HG03457 (cell line): Measurements from ENCODE around the gene RAET1E.
"Not testable (repeated sequence)": the region's sequence is repeated elsewhere in the genome, so short reads cannot be mapped to it uniquely, and the experiment has no call there.

Experiments used
- ATAC-seq: cut with Tn5 transposase; IDR thresholded peaks from one replicate; pipeline ENCODE4 v1.9.1; 2021; ENCODE audit warnings: moderate number of reproducible peaks; ENCODE audit not compliant: unreplicated experiment

Gene RAET1E

DNA sequence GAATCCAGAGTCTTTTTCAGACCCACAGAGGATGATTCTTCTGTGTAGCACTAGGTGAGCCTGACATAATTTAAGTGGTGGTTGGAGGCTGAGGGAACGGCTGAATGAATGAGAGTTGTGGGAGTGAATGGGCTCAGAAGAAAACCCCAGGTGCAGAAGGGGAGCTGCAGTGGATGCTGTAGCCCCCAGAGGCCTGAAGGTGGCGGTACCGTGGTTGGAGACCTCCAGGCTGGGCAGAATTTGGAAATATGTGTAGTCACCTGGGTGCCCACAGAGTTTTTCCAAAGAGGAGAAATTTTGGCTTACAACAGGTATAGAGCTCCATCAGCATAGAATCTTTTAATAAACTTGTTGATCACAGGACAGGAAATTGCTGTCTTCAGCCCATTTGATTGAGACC is 31.5 kb upstream of the RAET1E start:
- ATAC-seq, result no peak

DNA sequence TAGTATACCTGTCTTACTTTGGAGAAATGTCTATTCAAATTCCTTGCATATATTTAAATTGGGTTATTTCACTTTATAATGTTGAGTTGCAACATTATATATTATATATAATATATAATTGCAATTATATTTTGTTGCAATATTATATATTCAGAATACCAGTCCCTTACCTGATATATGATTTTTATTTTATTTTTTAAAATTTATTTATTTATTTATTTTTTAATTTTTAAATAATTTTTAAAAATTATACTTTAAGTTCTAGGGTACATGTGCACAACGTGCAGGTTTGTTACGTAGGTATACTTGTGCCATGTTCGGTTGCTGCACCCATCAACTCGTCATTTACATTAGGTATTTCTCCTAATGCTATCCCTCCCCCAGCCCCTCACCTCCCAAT is 29.1 kb upstream of the RAET1E start:
- not testable (repeated sequence) for ATAC-seq

DNA sequence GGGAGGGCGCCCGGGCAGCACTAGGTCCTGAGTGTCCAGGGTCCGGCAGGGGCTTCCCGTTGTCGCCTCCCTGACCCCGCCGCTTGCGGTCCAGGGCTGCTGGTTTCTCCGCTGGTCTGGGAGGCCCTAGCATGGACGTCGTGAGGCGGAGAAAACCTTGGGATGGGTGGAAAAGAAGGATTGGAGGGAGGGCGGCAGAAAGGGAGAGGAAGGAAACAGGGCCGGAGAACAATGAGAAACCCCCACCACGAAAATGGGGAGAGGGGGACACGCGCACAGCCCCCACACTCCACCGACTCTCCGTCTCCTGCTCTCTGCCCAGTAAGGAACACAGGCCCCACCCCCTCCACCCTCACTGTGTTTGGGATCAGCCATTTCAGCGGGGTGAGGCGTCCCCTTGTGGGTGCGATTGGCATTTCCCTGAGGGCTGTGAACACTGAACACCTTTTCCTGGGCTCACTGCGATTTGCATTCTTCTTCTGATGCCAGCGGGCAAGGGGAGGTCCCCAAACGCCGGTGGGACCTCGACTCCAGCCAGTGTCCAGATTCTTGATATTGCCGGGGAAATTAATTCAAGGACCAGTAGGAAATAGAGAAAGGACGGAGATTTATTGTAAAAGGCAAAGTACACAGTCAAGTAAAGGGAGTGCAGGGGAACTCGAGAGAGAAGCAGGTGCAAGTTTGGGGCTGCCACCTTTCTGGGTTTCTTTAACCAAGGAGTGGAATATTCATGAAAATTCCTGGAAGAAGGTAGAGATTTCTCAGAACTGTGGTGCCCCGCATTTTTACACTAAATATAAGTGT is 28.3 kb upstream of the RAET1E start:
- no peak for ATAC-seq

DNA sequence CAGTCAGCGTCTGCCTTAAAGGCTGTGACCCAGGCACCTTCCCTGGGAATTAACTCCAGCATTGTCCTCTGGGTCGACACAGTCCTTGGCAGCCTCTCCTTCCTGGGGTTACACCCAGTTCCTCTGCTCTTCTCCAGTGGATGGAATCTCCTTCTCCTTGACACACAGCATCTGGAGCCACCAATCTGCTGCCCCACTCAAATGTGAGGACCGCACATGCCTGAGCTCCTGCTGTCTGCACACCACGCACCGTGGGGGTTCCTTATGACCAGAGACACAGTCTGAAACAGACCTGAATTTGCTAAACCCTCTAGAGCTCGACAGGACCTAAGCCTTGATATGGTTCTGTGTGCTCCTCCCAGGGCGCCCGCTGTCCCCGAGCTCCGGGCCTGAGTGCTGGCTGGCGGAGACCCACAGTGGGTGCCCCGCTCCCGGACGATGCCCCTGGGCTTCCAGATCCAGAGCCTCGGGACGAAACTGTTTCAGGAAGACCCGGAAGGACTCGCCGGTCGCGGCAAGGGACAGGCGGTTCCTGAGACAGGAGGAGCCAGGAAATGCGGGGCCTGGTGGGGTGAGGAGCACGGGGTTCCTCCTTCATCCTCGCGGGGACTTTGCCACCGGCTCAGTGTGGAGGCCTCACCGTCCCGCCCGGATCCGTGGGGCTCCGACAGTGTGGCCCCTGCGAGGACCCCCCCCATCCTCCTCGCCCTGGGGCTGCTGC is 27.5 kb upstream of the RAET1E start:
- no peak for ATAC-seq

DNA sequence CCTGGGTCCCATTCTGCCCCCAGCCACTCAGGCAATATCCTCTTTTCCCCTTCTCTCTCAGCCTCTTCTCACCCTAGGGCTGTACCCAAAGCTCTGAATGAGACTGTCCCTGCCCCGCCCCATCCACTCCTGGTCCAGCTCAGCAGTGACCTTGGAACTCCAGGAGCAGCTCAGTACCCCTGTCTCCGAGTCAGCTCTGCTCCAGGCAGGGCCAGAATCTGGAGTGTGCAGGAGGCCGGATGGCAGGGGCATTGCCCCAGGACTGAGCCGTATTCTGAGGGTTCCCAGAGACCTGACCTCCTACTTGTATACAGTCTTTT is 27.0 kb upstream of the RAET1E start:
- no peak for ATAC-seq

DNA sequence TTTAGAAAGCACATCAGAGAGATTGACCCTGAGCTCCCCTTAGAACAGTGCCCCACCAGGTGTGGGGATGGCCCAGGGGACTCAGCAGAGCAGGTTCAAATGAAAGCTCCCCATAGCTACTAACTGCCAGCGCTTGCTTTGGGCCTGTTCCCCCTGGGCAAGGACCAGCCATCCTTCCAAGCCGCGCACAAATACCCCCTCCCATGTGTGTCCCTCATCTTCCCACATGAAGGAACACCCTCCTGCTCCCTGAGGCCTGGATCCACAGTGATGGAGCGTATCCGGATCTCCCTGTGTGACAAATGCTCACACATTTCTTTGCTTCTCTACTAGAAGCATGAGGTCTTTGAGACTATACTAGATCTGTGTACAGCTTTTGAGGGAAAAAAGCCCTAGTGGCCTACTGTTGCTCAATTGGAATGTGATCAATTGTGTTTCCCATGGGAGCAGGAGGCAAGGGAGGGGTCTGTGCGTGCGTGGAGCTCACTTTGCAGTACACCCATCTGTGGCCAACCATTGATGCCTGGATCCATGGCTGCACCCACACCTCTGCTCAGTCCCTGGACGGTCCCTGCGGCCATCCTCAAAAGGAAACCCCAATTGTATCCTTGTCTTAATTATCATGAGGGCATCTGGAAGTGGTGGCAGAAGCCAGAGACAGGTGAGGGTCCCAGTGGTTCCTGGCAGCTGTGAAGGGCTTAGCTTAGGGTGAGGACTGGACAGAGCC is 26.5 kb upstream of the RAET1E start:
- no peak for ATAC-seq

DNA sequence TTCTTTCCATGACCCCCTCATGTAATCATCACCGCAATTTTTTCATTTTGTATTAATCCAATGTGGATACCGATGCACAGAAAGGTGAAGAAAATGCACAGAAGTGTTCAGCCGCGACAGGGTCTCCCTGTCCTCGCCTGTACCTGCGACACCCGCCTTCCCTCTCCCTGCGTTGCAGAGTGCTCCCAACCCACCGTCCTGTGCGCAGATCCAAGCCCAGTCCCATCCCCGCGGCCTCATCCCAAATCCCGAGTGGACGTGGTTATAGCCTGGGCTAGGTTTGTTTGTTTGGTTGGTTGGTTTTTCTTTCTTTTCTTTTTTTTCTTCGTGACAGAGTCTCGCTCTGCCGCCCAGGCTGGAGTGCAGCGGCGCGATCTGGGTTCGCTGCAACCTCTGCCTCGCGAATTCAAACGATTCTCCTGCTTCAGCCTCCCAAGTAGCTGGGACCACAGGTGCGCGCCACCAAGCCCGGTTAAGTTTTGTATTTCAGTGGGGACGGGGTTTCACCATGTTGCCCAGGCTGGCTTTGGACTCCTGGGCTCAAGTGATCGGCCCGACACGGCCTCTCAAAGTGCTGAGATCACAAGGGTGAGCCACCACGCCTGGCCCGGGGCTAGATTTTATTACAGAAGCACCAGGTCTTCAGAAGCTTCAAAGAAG is 25.5 kb upstream of the RAET1E start:
- ATAC-seq, result no peak

DNA sequence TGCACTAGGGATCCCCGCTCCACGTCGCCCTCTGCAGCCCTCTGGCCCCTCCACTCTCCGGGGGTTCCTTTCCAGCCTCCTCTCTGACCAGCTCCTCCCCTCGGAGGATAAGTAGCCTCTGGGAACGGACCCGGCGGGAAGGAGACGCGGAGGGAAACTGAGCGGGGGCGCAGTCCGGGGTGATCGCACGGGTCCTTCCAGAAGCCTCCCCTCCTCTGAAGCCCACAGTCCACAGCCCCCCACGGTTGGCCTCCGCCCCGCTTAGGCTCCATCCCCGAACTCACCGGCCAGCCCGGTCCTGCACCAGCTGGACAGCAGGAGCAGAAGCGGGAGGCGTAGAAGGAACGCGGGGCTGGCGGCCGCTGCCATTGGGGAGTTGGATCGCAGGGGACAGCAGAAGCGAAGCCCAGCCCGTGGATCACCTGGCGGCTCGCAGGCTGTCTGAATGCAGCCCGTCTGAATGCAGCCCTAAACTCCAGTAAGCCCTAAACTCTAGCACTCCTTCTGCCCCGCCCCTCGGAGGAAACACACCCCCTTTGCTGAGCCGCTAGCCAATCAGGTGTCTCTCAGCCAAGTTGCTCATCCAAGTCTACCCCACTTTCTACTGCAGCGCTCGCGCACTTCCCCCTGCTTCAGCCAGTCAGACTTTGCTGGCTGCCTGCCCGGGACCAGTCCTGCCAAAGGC is 24.9 kb upstream of the RAET1E start, which contains the start of gene RAET1G:
TSS of gene RAET1G (minus strand) at position 480 of the 685 bp plus-strand sequence. CDS start at position 369, 111 bp downstream.
- no peak for ATAC-seq

DNA sequence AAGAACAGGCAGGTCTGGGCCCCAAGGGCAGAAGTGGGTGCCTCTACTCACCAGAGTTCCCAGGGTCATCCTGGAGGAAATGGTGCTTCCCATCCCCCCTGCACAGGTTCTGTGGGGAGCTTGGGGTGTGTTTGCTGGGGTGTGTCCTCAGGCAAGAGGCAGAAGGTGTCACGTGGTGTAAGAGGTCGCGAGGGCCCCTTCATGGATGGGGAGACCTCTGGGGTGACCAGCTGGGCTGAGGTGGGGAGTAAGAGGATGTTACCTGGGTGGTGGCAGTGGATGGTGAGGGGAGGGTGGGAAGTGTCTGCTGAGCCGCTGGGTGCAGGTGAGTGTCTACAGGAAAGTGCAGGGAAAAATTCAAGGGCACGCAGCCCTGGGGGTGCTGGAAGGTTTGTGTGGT is 24.2 kb upstream of the RAET1E start:
- ATAC-seq, result not testable (repeated sequence)

DNA sequence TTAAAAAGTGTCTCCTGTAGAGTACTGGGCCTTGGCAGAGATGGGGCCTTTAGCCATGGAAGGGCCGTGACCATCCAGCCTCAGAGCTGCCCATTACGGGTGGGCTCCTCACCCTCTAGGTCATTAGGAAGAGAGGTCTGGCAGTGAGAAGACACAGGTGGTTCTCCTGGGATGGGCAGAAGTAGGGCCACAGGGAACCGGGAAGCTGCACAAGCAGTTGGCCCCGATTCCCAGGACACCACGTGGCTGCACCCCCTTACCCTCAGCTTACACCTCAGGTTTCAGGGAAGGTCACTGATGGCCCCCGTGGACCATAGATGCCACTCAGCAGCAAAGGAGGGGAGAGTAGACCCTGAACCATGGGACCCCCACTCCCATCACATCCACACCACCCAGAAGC is 23.4 kb upstream of the RAET1E start:
- no peak for ATAC-seq

DNA sequence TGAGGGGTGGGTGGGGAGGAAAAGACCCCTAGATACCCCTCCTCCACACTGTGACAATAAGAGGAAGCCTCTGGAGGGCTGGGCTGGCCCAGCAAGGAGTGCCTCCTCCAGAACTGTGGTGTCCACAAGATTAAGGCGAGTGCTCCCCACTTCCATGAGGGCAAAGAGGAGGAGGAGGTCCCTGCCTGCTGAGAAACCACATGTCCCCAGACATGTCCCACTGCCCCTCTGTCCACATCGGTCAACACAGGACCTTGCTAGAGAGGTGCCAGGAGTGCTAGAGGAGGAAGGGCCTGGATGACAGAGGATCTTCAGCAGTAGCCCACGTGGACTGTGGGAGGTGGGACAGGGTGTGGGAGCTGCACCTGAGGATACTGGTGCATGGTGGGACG is 21.9 kb upstream of the RAET1E start:
- ATAC-seq, result no peak

DNA sequence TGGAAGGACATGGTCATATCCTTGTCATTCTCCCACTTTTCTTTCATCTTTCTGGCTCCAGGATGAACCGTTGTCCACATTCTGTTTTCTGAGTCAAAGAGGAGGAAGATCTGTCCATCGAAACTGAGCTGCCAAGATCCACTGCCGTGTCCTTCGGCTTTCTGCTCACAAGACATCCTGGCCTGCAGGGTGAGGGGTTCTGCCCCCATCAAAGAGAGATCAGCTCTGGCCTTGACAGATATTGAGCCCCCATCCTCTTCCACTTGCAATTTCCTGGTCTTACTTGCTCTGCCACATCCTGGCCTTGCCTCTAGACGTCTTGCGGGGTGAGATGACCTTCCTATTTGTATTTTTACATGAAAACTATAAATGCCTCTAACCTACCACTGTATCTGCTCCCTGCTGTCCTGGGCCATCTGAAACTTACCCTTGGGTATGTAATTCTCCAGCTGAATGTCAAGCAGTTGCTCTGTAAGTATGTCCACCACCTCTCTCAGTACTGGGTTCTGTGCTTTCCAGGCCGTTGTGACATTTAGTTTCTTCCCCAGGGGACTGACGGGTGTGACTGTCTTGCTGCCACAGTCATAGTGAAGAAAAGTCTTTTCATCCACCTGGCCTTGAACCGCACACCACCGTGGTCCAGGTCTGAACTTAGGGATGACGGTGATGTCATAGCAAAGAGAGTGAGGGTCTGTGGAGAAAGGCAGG is 21.4 kb upstream of the RAET1E start:
- ATAC-seq, result not testable (repeated sequence)

DNA sequence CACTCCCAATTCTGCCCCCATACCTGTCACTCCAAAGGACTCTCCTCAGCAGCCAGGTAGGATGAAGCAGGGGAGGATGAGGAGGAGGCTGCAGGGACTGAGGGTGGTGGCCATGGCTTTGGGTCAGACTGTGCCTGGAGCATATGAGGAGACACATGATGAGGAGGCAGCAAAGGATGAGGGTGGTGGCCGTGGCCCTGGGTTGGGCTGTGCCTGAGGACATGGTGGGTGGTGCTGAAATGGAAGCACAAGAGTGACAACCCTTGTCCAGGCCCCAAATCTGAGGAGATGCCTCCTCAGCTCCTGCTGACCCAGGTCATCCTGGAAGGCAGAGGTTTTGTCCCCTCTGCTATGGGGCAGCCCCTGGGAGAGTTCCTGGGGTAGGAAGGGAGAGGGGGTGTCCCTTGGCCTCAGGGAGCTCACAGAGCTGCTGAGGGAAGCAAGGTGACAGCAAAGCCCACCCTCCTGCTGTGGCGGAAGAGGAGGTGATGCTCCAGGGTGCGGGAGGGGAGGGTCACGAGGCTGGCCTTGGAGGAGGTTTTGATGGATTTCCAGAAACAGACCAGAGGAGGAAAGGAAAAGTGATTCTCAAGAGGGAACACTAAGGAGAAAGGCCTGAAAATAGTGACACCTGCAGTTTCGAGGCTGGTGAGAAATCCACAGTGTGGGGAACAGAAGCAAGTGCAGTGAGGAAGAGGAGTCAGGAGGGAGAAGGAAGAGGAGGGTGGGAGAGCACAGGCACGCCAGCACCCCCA is 20.4 kb upstream of the RAET1E start:
- ATAC-seq, result no peak

DNA sequence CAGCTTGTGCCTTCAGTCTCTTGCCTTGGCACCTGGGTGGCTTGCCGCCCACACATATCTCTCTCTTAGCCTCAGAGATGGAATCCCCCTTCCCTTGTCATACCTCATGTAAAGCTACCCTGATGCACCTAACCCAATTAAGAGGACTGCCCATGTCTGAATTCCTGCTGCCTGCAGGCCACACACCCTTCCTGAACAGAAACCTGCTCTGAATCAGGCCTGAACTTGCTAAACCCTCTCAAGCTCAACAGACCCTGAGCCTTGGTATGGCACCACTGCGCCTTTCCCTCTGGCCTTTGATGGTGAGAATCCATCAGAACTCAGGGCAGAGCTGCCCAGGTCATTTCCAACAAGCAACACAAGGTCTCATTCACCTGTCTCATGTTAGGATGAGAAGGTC is 19.8 kb upstream of the RAET1E start:
- ATAC-seq, result no peak

DNA sequence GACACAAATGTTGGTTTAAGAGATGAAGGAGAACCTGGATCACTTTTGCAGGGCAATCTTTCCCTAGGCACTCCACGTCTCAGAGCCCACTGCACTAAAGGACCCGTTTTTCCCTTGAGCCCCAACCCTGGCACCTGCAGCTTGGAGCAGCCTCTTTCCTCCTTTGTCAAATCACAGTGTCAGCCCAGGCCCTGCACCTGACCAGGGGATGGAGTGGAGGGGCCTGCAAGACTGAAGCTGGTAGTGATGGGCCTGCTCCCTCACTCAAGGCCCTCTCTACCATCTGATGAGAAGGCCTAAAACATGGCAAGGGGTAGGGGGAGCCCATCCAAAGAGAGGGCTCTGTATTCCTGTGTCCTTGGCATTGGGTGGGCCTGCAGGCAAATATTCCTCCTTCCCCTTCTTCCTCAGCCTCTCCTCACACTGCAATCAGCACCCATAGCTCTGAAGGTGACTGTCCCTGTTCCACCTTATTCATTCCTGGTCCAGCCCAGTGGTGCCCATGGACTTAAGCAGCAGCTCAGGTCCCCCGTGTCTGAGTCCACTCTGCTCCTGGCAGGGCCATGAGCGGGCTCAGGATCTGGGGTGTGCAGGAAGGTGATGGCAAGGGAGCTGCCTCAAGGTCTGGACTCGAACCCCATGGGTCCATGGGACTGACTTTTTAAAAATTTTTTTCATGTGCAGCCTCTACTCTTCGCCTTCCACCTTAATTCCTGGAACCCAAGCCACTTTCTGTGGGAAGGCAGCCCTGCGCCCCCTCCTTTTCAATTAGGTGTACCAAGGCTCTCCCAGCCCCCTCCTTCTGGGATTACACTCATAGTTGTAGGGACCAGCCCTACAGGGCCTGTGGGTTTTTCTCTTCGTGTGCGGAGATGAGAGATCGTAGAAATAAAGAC is 18.3 kb upstream of the RAET1E start:
- no peak for ATAC-seq

DNA sequence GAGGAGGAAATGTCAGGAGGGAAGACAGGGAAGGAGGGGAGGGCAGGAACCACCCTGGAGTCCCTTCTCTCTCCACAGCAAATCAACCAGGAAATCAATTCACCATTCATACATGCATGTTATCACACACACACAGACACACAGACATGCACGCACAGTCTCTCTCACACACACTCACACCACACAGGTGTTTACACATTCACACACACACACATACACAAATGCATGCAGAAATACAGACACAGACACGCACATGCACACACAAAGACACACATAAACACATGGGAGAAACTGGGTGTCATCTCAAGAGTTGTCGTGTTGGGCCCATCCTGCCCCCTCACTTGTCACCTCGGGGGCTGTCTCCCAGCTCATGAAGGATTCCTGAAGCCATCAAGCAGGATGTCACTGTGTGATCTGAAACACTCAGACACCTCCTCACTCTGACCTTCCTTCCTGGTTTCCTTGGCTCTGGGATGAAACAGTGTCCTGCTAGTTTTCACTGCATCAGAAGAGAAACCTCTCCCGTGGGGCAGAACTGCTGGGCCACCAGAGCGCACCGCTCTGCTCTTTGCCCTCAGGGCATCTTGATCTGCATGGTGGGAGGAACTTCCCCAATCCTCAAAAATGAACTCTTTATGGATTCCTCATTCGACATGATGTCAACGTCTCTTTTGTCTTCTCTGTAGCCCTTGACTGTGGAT is 15.8 kb upstream of the RAET1E start:
- no peak for ATAC-seq

DNA sequence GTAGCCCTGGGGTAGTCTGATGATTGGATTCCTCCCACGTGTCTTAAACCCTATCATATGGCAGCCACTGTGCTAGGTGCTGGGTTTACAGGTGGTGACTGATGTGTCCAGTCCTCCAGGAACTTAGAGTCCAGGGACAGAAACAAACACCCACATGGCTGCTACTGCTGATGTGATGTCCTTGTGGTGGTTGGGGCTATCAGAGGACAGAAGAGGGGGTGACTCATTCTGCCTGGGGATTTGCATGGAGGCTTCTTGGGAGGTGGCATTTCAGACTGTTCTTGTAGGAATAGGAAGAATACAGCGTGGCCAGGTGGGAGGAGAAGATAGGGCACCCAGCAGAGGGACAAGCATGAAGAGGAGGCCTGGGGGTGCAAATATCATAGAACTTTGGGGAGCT is 15.2 kb upstream of the RAET1E start:
- ATAC-seq, result no peak

DNA sequence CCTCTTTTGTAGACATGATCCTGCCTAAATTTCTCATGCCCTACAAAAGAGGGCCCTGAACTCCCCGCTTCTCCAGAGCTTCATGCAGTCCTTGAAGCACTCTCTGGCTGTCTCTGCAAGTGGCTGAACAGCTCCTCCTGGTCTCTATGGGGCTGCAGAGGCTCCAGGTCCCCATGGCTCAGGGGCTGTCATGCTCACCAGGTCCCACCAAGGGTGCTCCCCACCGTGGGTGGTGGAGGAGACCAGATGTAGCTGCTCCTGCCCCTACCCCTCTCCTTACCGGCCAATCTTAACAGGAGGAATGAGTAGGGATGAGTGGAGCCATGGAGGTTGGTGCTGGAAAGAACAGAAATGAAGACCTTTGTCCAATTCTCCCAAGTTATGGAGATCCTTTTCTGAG is 14.8 kb upstream of the RAET1E start:
- not testable (repeated sequence) for ATAC-seq
